CD4-positive, alpha-beta T cell treated with Interleukin-17A for 4 hours (primary cell): ENCODE measurements around the gene OSBP2.

Experiments used
- DNase-seq: peaks from one replicate; pipeline ENCODE4 v3.0.0-alpha.2; 2020; ENCODE audit warnings: mixed read lengths

The OSBP2 gene

GRCh38 chr22:30884211-30885000, 189.7 kb downstream of the OSBP2 start:
- no peak for DNase-seq

- no peak for DNase-seq
Measured at GRCh38 chr22:30885001-30885366, 190.3 kb downstream of the OSBP2 start.

GRCh38 chr22:30885591-30885990, 190.9 kb downstream of the OSBP2 start:
- no peak for DNase-seq

- DNase-seq: no peak
Measured at GRCh38 chr22:30887453-30887852, 192.8 kb downstream of the OSBP2 start.

GRCh38 chr22:30887861-30888260, 193.2 kb downstream of the OSBP2 start:
- no peak for DNase-seq

- DNase-seq: no peak
Measured at GRCh38 chr22:30889268-30889995, 194.8 kb downstream of the OSBP2 start.

GRCh38 chr22:30889996-30890480, 195.4 kb downstream of the OSBP2 start:
- no peak for DNase-seq

- peak; percentile 40 for DNase-seq
Measured at GRCh38 chr22:30890686-30891442, 196.2 kb downstream of the OSBP2 start.

GRCh38 chr22:30891443-30891755, 196.7 kb downstream of the OSBP2 start:
- DNase-seq: no peak

GRCh38 chr22:30891781-30892180, 197.1 kb downstream of the OSBP2 start:
- no peak for DNase-seq

GRCh38 chr22:30892286-30892685, 197.6 kb downstream of the OSBP2 start:
- DNase-seq: no peak

GRCh38 chr22:30892731-30893221, 198.1 kb downstream of the OSBP2 start:
- DNase-seq: no peak

- DNase-seq: peak; percentile 9
Measured at GRCh38 chr22:30893434-30894370, 199.0 kb downstream of the OSBP2 start.

GRCh38 chr22:30894371-30894740, 199.7 kb downstream of the OSBP2 start:
- no peak for DNase-seq

- DNase-seq: no peak
Measured at GRCh38 chr22:30902496-30903357, 208.1 kb downstream of the OSBP2 start.

- DNase-seq: no peak
Measured at GRCh38 chr22:30903876-30904460, 209.3 kb downstream of the OSBP2 start.

GRCh38 chr22:30905696-30906341, 211.1 kb downstream of the OSBP2 start:
- no peak for DNase-seq

GRCh38 chr22:30906411-30906810, 211.7 kb downstream of the OSBP2 start:
- DNase-seq: no peak

GRCh38 chr22:30906946-30907345, 212.3 kb downstream of the OSBP2 start:
- no peak for DNase-seq

GRCh38 chr22:30908051-30908461, 213.4 kb downstream of the OSBP2 start:
- DNase-seq: no peak
